Esophagus squamous epithelium (tissue), 4 donors: ENCODE data around the gene RSPO4.

Source experiments
- POLR2A ChIP-seq, 4 donors: fragments of 450-650 bp; IDR thresholded peaks; one replicate each; pipeline ENCODE4 v1.6.1; 2017; ENCODE audit warnings: antibody characterized with exemption in 4 of 4, mild to moderate bottlenecking in 4 of 4, moderate library complexity in 3 of 4
- TF ChIP-seq, protein P1 (sequence below), 6 experiments: fragments of 450-650 bp in 4 of 6; fragments of 200-600 bp in 2 of 6; sonication (generic) in 2 of 6; IDR thresholded peaks; one replicate each; pipeline ENCODE4 v1.5.1; 2016 to 2019; ENCODE audit warnings: antibody characterized with exemption in 6 of 6, mild to moderate bottlenecking in 4 of 6, moderate library complexity in 4 of 6

DNA sequence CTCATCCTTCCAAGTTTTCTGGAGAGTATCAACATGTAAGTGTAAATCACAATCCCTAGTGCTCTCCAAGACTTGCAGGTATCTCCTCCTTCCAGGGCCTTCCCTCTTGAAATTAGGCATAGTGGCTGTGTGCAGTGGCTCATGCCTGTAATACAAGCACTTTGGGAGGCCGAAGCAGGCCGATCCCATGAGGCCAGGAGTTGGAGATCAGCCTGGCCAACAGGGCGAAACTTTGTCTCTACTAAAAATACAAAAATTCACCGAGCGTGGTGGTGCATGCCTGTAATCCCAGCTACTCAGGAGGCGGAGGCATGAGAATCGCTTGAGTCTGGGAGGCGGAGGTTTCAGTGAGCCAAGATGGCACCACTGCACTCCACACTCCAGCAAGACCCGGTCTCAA is 76.6 kb downstream of the RSPO4 start:
- TF ChIP-seq, protein P1, sequence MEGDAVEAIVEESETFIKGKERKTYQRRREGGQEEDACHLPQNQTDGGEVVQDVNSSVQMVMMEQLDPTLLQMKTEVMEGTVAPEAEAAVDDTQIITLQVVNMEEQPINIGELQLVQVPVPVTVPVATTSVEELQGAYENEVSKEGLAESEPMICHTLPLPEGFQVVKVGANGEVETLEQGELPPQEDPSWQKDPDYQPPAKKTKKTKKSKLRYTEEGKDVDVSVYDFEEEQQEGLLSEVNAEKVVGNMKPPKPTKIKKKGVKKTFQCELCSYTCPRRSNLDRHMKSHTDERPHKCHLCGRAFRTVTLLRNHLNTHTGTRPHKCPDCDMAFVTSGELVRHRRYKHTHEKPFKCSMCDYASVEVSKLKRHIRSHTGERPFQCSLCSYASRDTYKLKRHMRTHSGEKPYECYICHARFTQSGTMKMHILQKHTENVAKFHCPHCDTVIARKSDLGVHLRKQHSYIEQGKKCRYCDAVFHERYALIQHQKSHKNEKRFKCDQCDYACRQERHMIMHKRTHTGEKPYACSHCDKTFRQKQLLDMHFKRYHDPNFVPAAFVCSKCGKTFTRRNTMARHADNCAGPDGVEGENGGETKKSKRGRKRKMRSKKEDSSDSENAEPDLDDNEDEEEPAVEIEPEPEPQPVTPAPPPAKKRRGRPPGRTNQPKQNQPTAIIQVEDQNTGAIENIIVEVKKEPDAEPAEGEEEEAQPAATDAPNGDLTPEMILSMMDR (IDR thresholded peaks at IDR 0.05), result no peak
- no peak for TF ChIP-seq POLR2A (IDR thresholded peaks at IDR 0.05)
